HUES6 (cell line): ENCODE measurements around the gene TMPRSS11E.

ENCODE experiments used
- H3K27ac ChIP-seq: 2 replicates; pipeline ENCODE4 v1.7.0; 2013; ENCODE audit warnings: low read depth, mild to moderate bottlenecking, low read length, inconsistent platforms
- H3K27me3 ChIP-seq: 2 replicates; pipeline ENCODE4 v1.6.1; 2013; ENCODE audit warnings: low read length; ENCODE audit not compliant: control insufficient read depth, insufficient read depth
- H3K36me3 ChIP-seq: 2 replicates; pipeline ENCODE4 v1.6.1; 2013; ENCODE audit warnings: low read length; ENCODE audit not compliant: control insufficient read depth, insufficient read depth
- H3K4me1 ChIP-seq: 2 replicates; pipeline ENCODE4 v1.6.1; 2013; ENCODE audit warnings: low read length; ENCODE audit not compliant: control insufficient read depth, insufficient read depth
- H3K4me3 ChIP-seq: 2 replicates; pipeline ENCODE4 v1.5.1; 2013; ENCODE audit warnings: low read depth, low read length
- H3K9ac ChIP-seq: one replicate; pipeline ENCODE4 v1.6.1; 2013; ENCODE audit warnings: mild to moderate bottlenecking, low read length
- H3K9me3 ChIP-seq: 2 replicates; pipeline ENCODE4 v1.6.1; 2013; ENCODE audit warnings: low read depth, low read length; ENCODE audit not compliant: control insufficient read depth, insufficient read depth

TMPRSS11E gene

DNA sequence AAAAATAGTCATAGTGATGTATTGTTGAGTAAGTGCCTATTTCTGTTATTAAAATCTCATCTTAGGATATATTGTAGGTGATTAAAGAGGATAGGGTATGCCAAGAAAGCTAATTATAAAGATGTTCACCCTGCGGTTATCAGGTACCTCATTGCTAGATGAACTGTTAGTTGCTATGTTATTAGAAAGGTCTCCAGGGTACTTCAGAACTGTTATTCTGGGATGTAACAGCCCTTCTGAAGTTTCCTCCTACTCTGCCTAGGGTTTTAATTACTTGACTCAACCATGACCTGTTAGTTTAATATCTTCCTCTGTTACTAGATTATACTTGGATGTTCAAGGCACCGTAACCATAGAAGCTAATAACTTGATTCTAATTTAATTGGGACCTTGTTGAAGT is 15.4 kb downstream of the TMPRSS11E start:
- no peak overlapping the region for H3K4me3 ChIP-seq

DNA sequence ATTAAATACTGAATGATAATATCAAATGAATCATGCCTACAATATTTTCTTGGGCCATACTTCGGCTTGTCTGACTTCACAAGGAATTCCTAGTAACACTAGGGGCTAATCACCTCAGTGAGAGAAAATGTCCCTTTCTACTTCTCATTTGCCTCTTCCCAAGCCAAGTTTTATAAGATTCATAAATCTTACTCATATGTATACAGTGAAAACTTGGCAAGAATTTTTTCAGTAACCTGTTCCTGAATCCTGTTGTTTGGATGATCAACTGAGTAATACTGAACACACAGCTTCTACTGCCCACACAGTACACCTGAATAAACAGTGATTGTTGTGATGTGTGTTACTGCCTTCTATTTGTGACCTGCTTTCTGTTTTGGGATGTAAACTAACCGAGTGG is 16.5 kb downstream of the TMPRSS11E start:
- Histone ChIP-seq H3K36me3 (no peaks in the 10 kb centered on the region), H3K27ac (no peak overlapping the region), H3K9me3 (peaks cover under 1% of the 10 kb centered on the region; the same call in 1 of the 2 replicates), H3K4me3 (no peak overlapping the region), H3K9ac (no peak overlapping the region), H3K27me3 (no peaks in the 10 kb centered on the region), H3K4me1 (peaks cover 6% of the 10 kb centered on the region; the same call in 1 of the 2 replicates)

More for the DNA sequence above, 15.4 kb downstream of the TMPRSS11E start:
- Histone ChIP-seq H3K4me1 (peaks cover 6% of the 10 kb centered on the region; the same call in 1 of the 2 replicates), H3K36me3 (no peaks in the 10 kb centered on the region), H3K9me3 (no peaks in the 10 kb centered on the region), H3K27me3 (no peaks in the 10 kb centered on the region), H3K9ac (no peak overlapping the region), H3K27ac (no peak overlapping the region)

DNA sequence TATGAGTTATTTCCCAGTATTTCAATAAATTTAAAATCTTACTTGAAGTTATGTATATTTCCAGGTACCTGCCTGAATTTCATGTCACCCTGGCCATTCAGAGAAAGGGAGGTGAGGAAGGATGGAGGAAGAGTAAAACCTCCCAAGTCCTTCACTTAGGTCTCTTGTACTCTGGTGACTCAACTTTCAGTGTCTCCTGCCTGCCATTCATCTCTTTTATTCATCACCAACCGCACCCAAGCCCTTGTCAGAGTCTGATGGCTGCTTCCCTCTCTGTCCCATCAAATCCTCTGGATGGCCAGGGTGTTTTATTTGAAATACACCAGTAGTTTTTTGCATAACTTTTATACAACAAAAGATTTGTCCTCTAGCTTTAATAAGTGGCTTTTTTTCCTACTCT is 17.8 kb downstream of the TMPRSS11E start:
- Histone ChIP-seq H3K36me3 (no peaks in the 10 kb centered on the region), H3K4me3 (no peak overlapping the region), H3K27me3 (no peaks in the 10 kb centered on the region), H3K4me1 (peaks cover 5% of the 10 kb centered on the region; the same call in 1 of the 2 replicates), H3K27ac (no peak overlapping the region), H3K9me3 (peaks cover 4% of the 10 kb centered on the region; the same call in 1 of the 2 replicates), H3K9ac (no peak overlapping the region)

DNA sequence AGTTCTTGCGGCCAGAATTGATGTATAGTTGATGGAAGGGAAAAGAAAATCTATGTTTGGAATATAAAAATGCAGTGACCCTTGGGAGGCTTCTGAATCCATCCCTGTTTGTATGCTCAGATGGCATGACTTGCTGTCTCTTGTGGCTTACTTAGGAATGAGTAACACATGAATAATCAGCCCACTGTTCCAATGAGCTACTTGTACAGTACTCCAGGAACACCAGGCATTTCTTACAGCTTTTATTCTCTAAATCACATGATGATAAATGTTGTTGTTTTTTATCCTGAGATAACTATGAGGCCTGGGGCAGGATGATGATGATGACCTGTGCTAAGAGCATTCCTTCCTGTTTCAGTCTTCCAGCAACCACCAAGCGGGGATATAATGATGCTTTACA is 18.9 kb downstream of the TMPRSS11E start:
- H3K27me3 ChIP-seq = no peaks in the 10 kb centered on the region
- no peak overlapping the region for H3K27ac ChIP-seq
- H3K9ac ChIP-seq = no peak overlapping the region
- H3K4me1 ChIP-seq = peaks cover 3% of the 10 kb centered on the region; the same call in 1 of the 2 replicates
- no peak overlapping the region for H3K4me3 ChIP-seq
- peaks cover 4% of the 10 kb centered on the region; the same call in 1 of the 2 replicates for H3K9me3 ChIP-seq
- H3K36me3 ChIP-seq = no peaks in the 10 kb centered on the region

DNA sequence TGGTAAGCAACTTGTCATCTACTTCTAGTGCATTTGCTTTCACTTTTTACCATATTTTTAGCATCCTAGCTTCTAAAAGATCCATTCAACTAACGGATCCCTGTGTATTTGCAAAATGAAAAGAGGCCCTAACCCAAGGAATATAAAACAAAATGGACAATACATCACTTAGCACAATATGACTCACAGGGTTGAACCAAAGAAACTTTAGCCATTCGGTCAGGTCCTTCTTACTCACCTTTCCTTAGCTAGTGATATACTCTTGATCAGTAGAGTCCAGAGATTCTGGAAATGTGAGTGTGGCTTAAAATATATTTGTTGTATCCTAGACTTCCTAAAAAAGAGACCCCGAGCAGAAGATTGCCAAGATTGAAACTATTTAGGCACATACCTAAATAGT is 19.5 kb downstream of the TMPRSS11E start:
- Histone ChIP-seq H3K4me1 (peaks cover 3% of the 10 kb centered on the region; the same call in 1 of the 2 replicates), H3K4me3 (no peak overlapping the region), H3K27ac (no peak overlapping the region), H3K27me3 (no peaks in the 10 kb centered on the region), H3K9ac (no peak overlapping the region), H3K36me3 (no peaks in the 10 kb centered on the region), H3K9me3 (peaks cover 4% of the 10 kb centered on the region; the same call in 1 of the 2 replicates)

DNA sequence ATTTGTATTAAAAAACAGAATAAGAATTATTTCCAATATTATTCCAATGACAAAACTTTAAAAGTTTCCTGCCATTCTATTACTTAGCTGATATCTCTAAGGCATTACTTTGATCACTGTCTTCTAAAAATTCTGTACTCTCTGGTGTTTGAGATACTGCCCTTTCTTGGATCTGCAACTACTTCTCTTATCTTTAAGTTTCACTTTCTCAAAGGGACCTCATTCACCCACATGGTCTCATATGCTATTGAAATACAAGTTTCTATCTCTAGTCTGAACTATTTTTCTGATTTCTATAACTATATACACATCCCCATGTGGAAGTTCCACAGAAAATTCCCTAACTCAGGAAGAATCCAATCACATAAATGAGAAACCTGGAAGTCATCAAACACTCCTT is 22.2 kb downstream of the TMPRSS11E start:
- Histone ChIP-seq H3K9me3 (peaks cover 4% of the 10 kb centered on the region; the same call in 1 of the 2 replicates), H3K27me3 (no peaks in the 10 kb centered on the region), H3K27ac (no peak overlapping the region), H3K4me3 (no peak overlapping the region), H3K4me1 (peaks cover 3% of the 10 kb centered on the region; the same call in 1 of the 2 replicates), H3K36me3 (no peaks in the 10 kb centered on the region), H3K9ac (no peak overlapping the region)

DNA sequence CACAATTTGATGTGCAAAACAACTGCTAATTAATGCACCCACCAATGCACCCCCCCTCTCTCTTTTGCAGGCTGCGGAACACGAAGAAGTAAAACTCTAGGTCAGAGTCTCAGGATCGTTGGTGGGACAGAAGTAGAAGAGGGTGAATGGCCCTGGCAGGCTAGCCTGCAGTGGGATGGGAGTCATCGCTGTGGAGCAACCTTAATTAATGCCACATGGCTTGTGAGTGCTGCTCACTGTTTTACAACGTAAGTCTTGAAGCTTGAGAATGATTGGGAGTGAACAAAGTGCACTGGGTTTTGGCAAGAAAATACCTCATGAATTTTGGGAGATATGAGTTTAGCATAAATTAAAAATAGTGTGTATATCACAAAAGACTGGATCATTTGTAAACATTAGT is 28.9 kb downstream of the TMPRSS11E start:
- Histone ChIP-seq H3K4me3 (no peak overlapping the region), H3K9ac (no peak overlapping the region), H3K36me3 (no peaks in the 10 kb centered on the region), H3K27me3 (no peaks in the 10 kb centered on the region), H3K27ac (no peak overlapping the region), H3K9me3 (no peaks in the 10 kb centered on the region), H3K4me1 (no peaks in the 10 kb centered on the region)

DNA sequence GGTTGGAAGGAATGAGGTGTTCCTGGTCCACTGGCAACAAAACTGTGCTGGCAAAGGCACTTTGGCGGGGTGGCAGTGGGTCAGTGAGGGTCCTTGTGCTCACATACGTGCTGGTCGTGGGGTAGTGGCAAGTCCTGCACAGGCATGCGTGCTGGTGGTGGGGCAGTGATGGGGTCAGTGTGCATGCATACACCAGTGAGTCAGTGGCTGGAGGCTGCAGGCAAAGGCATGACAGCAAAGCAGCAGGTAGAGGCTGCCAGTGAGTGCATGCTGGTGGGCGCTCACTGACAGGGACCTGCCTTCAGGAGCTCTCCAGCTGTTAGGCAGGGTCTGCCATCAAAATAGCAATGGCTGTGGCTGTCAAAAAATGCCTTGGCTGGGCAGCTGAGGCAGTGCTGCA is 42.1 kb downstream of the TMPRSS11E start:
- Histone ChIP-seq H3K27ac (no peak overlapping the region), H3K4me3 (no peak overlapping the region), H3K9me3 (no peaks in the 10 kb centered on the region), H3K9ac (no peak overlapping the region), H3K36me3 (no peaks in the 10 kb centered on the region), H3K4me1 (no peaks in the 10 kb centered on the region), H3K27me3 (no peaks in the 10 kb centered on the region)

DNA sequence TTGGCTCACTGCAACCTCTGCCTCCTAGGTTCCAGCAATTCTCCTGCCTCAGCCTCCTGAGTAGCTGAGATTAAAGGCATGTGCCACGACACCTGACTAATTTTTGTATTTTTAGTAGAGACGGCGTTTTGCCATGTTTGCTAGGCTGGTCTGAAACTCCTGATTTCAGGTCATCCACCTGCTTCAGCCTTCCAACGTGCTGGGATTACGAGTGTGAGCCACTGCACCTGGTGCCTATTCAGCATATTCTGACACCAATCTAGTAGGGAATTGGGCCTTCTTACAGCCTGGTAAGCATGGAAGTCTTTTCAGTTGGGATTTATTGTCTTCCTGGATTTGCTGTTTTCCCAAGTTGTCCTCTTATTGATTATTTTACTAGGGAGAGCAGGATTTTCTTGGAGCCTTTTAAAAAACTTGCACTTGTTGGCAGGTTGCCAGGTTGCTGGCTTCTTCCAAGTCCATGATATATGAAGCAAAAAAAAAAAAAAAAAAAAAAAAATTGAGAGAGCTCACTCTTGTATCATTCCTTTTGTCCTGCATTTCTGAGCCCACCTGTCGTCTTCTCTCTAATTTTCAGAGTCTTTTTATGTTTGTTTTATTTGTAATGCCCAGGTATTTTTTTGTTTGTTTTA is 43.7 kb downstream of the TMPRSS11E start:
- no peak overlapping the region for H3K27ac ChIP-seq
- H3K9ac ChIP-seq = no peak overlapping the region
- no peak overlapping the region for H3K4me3 ChIP-seq
- no peaks in the 10 kb centered on the region for H3K9me3 ChIP-seq
- no peaks in the 10 kb centered on the region for H3K27me3 ChIP-seq
- H3K4me1 ChIP-seq = no peaks in the 10 kb centered on the region
- no peaks in the 10 kb centered on the region for H3K36me3 ChIP-seq

DNA sequence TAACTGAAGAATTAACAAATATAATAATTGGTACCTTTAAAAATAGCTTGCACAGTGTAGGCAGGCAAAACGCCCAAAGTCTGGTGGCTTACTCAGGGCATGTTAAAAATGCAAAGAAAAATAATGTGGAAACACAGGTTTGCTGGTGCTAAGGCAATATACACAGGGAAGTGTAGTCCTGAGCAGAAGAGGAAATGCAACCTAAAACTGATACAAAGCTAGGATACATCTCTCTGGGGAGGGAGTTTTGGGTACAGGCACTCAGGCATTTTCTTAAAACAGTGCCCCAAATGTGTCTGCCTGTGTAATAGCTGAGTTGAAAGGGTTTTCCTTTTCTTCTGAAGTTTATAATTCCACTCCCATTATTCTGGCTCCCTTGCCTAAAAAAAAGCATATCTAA is 47.4 kb downstream of the TMPRSS11E start:
- Histone ChIP-seq H3K4me3 (no peak overlapping the region), H3K9ac (no peak overlapping the region), H3K9me3 (no peaks in the 10 kb centered on the region), H3K27me3 (no peaks in the 10 kb centered on the region), H3K4me1 (no peaks in the 10 kb centered on the region; the same call in 1 of the 2 replicates), H3K36me3 (no peaks in the 10 kb centered on the region), H3K27ac (no peak overlapping the region)

DNA sequence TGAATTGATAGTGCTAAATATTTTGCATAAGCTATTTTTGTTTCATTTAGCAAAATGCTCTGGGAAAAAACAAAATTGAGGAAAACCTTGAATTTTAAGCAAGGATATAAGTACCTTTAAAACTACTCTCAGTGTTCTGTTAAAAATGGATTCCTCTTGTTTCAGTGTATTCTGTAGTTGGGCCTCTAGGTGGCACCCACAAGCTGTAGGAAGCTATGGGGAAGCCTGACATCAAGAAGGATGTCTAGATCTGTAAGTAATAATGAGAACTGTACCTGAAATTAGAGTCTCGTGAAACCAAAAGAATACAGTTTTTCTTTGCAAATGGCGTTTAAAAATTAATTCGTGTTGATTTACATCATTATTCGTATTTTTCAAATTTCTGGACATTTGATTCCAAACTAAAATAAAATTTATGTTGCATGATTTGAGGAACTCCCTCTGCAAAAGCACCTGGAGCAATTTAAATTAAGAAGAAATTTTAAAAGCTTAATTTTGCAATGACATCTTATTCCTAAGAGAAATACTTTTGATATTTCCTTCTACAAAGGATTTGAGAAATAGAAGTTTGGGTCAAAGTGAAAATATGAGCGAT is 51.2 kb downstream of the TMPRSS11E start:
- Histone ChIP-seq H3K9ac (no peak overlapping the region), H3K4me1 (no peaks in the 10 kb centered on the region; the same call in 1 of the 2 replicates), H3K9me3 (no peaks in the 10 kb centered on the region), H3K27me3 (no peaks in the 10 kb centered on the region), H3K36me3 (no peaks in the 10 kb centered on the region), H3K27ac (no peak overlapping the region), H3K4me3 (no peak overlapping the region)
